ENCODE measurements around the gene DPF3.

DPF3 gene

DNA sequence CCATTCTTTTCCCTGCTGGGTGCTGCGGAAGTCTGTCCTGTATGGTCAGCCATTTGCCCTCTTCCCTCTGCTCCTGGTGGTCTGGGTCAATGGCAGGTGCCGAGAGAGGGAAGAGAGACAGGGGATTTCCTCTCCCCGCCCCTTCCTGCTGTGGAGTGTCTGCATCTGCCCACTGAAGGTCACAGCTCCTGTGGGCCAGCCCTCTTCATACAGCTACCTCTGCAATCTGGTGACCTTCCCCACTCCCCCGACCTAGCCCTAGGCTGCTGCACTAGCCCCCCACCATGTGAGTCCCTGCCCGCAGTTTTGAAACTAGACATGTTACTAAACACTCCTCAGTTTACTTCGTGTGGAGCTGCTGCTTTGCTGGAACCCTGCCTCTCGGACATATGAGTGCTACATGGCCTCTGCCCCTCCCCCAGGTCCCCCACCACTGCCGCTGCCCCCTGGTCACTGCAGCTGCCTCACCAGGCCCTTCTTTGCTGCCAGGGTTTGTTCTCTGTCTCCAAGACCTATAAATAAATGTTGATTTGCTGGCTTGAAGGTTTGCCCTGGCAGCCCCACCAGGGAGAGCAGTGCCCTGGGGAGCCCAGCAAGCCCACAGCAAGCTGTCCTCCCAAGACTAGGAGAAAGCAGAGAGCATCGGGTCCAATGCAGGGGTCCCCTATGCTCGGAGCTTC, 102.9 kb downstream of the DPF3 start:
- no peak for DNase-seq

DNA sequence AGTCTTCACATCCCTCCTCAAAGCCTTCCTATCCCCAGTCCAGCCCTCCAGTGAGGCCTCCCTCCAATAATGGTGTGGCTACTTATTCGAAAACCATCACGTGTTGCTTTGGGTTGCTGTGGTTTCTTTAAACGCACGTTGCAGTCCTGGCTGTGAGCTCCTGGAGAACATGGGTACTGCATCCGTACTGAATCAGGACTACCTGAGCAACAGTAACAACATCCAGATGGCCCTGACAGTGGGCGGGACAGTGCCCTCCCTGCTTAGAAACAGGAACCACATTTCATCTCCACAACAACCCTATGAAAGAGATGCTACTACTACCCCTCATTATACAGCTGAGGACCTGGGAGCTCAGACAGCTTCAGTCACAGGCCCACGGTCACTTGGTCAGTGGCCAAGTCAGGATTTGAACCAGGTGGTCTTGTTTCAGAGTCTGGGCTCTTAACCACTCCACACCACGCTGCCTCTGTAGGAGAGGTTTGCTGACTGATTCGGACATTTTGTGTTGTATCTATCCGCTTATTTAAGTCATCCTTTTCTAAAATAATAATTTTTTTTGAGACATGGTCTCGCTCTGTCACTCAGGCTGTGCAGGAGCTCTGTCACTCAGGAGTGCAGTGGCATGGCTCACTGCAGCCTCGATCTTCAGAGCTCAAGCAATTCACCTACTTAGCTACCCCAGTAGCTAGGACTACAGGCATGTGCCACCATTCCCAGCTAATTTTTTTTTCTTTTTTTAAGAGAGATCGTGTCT, 104.8 kb downstream of the DPF3 start:
- DNase-seq: no peak

DNA sequence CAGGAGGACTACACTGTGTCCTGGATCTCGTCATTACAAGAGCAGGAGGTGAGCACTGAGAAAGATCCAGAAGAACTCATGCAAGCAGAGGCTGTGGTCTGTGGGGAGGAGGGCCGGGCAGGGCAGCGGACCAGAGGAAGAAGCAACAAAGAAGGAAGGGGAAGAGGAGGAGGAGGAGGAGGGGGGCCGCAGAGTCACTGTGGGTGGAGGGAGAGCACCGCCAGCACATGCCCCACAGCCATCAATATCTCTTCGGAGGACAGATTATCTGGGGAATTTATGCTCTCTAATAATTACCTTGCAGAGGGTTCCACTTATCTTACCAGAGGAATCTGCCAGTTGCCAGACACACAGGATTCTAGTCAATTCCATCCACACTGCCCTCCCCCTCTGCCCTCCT, 105.6 kb downstream of the DPF3 start:
- no peak for DNase-seq

GRCh38 chr14:72787841-72788240, 106.1 kb downstream of the DPF3 start:
- DNase-seq: no peak

DNA sequence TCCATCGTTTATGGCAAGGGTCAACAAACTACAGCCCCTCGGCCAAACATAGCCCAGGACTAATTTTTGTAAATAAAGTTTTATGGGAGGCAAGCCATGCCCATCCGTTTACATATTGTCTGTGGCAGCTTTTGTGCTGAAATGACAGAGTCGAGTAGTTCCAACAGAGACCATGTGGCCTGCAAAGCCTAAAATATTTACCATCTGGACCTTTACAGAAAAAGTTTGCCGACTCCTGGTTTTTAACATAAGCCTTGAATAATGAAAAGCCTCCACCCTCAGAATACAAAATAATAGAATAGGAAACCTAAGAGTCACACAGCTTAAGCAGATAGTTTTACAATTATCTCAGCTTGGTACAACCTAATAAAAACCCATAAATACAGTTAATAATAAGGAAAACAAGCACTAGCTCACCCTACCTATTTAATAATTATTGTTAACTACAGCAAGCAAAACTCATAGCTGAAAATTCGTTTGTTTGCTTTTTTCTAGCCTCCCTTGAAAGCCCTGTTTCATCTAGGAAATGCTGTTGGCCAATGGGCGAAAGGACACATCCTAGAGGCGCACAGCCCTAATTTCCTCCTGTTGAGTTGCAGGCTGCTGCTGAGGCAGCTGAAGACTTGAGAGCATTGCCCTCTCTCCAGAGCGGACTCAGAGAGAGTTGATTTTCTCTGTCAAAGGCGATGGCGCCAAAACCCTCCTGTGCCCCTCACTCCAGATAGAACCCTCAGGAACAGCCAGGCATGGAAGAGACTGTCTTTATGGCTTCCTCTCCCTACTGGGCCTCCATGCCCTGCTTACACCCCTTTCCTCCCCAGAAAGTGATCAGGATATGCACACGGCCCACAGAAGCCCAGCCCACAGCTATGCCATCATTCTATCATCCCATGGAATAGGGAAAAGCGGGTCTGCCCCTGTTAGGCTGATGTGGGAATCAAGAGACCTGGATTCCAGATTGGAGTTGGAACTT, 107.2 kb downstream of the DPF3 start:
- DNase-seq: no peak

DNA sequence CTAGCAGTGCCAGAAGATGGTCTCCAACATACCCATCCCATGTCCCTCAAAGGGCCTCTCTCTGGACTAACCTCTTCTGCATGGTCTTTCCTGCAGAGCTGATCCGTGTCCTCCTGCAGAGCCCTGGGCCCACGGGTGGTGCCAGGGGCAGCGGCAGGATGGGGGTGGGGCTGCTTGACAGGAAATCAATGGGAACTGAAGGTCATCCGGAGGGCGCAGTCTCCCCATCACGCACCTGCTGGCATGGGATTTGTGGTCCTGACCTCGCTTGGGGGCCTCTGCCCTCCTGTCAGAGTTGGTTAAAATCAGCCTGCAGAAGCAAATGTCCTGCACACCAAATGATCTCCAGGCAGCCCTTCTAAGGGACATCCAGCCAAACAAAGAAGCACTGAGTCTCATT, 110.2 kb downstream of the DPF3 start:
- no peak for DNase-seq

GRCh38 chr14:72782817-72783216, 111.1 kb downstream of the DPF3 start:
- no peak for DNase-seq

- DNase-seq: no peak
Observed at GRCh38 chr14:72781561-72782508, 112.1 kb downstream of the DPF3 start.

- no peak for DNase-seq
Observed at GRCh38 chr14:72780751-72781150, 113.2 kb downstream of the DPF3 start.

DNA sequence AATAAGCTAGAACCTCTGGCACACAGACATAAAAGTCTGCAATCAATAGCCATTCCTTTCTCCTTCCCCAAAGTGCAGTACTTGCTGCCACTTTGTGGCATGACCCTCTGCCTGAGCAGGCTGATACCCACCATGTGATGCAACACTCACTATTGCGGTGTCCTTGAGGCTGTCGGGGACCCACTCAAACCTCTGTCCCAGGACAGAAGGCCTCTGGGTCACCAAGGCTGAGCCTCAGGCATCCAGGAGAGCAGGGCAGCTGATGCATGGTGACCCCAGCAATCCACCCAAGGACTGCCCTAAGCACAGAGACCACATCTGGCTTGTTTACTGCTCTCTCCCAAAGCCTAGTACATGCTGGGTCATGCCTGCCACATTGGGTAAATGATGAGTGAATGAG, 114.2 kb downstream of the DPF3 start:
- DNase-seq: no peak

DNA sequence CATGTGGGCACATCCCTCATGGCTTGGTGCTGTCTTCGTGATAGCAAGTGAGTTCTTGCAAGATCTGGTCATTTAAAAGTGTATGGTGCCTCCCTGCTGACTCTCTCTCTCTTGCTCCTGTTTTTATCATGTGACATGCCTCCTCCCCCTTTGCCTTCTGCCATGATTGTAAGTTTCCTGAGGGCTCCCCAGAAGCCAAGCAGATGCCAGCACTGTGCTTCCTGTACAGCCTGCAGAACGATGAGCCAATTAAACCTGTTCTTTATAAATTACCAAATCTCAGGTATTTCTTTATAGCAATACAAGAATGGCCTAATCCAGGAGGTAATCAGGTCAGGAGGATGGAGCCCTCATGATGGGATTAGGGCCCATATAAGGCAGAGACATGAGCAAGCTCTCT, 116.3 kb downstream of the DPF3 start:
- no peak for DNase-seq

DNA sequence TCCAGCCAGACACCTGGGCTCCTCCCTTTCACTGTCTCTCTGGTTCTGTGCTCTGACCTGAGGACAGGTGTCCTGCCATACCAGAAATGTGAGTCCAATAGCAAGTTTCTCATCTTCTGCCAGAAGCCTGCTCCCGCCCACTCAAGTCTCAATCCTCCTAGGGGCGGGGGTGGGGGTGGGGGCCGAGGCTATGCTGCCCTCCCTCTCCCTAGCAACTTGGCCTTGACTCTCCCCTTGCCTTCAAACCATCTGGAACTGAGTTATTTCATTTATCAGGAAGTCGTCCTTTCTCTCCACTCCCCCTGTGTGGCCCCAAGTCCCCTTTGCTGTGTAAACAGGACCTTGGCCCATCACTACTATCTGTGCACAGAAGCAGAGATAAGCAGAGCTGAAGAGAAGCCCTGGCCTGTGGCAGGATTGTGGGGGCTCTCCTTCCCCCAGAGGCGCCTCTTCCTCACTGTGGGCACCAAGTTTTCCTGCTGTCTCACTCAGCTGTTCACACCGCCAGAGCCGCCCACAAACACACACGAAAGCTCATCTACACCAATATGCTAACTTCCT, 117.1 kb downstream of the DPF3 start:
- DNase-seq: no peak

DNA sequence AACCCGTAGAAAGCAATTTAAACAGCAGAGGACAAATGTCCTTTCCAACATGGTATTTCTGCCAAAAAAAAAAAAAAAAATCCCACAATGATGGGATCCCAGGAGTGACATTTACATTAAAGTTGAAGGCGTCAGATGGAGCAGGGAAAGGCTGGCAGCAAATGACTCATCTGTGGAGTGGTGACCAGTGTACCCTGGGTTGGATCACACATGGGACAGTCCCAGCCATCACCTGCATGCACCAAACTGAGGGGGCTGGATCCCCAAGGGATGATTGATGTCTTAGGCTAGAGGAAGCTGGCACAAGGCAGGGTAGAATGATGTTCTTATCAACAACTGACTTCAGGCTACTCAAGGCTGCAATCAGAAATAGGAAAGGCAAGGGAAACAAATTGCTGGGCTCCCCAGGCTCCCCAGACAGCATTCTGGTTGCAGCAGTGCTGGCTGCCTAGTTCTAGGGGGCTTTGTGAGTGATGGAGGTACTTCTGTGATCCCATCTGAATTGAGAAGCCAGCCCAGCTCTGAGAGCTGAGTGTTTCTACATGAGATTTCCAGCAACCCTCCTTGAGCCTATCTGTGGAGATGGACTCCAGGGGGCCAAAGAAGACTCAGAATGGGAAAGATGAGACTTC, 117.9 kb downstream of the DPF3 start:
- no peak for DNase-seq

- DNase-seq: no peak
Observed at GRCh38 chr14:72774894-72775620, 118.8 kb downstream of the DPF3 start.

DNA sequence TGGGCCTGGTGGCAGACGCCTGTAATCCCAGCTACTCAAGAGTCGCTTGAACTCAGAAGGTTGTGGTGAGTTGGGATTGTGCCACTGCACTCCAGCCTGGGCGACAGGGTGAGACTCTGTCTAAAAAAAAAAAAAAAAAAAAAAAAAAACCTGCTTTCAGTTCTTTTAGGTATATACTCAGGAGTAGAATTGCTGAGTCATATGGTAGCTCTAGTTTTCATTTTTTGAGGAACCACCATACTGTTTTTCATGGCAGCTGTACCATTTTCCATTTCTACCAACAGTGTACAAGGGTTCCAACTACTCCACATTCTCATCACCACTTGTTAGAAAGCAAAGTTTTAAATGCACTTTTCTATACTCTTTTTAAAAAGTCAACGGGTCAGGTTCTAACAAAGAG, 119.8 kb downstream of the DPF3 start:
- DNase-seq: no peak

DNA sequence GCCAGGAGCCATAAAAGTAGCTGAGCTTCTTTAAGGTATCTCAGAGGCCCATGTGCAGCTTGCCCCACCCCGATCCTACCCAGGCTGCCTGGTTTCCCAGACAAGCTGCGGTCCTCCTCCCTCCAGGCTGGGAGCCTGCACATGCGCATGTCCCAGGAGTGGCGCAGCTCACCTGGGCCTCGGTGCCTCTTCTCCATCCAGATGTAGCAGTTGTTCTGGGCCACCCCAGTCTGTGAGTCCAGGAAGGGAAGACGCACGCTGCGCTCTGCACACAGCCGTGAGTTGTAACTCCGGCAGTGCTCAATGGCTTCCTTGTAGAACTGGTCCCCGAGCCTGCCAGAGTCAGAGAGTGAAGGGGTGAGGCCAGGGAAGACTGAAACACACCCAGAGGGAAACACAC, 122.3 kb downstream of the DPF3 start:
- DNase-seq: no peak

DNA sequence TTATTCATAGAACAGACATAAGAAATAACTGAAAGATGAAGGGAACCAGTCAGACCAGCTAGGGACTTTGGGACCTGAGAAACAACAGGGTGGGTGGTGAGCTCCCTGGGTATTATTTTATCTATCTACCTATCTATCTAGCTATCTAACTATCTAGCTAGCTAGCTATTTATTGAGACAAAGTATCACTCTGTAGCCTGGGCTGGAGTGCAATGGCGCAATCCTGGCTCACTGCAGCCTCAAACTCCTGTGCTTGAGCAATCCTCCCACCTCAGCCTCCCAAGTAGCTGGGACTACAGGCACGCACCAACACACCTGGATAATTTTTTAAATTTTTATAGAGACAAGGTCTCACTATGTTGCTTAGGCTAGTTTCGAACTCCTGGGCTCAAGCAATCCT, 127.6 kb downstream of the DPF3 start:
- no peak for DNase-seq

- no peak for DNase-seq
Observed at GRCh38 chr14:72763892-72764291, 130.0 kb downstream of the DPF3 start.

GRCh38 chr14:72759670-72760069, 134.2 kb downstream of the DPF3 start:
- no peak for DNase-seq

DNA sequence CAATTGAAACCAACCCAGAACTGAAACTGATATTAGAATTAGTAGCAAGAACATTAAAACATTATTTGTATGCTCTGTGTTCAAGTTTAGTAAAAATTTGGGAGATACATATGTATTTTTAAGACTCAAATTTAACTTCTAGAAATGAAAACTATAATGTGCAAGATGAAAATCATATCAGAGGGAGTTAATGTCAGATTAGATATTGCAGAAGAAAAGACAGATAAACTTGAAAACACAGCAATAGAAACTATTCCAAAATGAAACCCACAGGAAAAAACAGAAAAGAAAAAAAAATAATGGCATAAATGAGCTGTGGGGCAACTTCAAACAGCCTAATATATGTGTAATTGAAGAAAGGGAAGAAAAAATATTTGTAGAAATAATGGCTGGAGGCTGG, 134.9 kb downstream of the DPF3 start:
- DNase-seq: no peak

DNA sequence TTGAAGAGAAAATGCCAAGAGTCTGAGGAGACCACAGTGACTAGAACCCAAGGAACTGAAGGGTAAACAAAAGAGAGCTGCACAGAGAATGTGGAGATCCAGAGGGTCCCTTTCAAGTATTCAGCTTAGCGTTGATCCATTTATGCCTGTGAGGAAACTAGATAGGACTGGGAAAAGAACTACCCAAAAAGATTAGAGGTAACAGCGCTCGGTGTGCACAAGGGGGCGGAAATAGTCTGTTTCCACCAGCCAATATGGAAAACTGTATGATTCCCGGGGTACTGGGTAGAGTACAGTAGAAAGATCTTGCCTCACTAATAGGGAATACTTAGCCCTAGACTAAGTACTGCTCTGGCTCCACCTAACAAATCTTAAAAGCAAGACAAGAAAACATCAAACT, 135.5 kb downstream of the DPF3 start:
- no peak for DNase-seq

Measured in NCI-H1436 treated with DMSO at 0.1 percent for 48 hours (cell line).